Pancreas (tissue), 10 donors: ENCODE measurements around the gene FHIT. TPM values are rescaled to one million over a fixed set of nuclear protein-coding genes. Genes with fewer than 3 reads are reported as not detected.

Experiments used
- ATAC-seq, 4 donors: fragments of 200-7000 bp; cut with Tn5 transposase; one replicate each; pipeline versions ENCODE4 v1.8.0 to v1.9.1; 2020; ENCODE audit warnings: mild to moderate bottlenecking in 4 of 4, moderate library complexity in 4 of 4
- DNase-seq, 6 donors: peaks; one replicate each; pipeline ENCODE4 v3.0.0-alpha.2; 2020
- FAIRE-seq: peaks from 2 replicates; lab custom pipeline; 2012; peaks lifted over from hg19 to GRCh38; lab: Jason Lieb, UNC
- H3K27ac ChIP-seq, 4 donors: fragments of 200-600 bp; sonication (generic); 1 replicate in 3 of 4; 2 replicates in 1 of 4; pipeline versions ENCODE4 v1.5.0 to v1.8.0; 2020
- H3K27me3 ChIP-seq, 4 donors: fragments of 200-600 bp; one replicate each; pipeline ENCODE4 v1.8.0; 2021
- H3K36me3 ChIP-seq, 3 donors: fragments of 200-600 bp; sonication (generic) in 1 of 3; one replicate each; pipeline versions ENCODE4 v1.5.0 to v1.8.0; 2020 to 2021
- H3K4me1 ChIP-seq, 3 donors: fragments of 200-600 bp; one replicate each; pipeline ENCODE4 v1.8.0; 2021
- H3K4me3 ChIP-seq, 4 donors: fragments of 200-600 bp; sonication (generic) in 2 of 4; one replicate each; pipeline versions ENCODE4 v1.5.0 to v1.8.0; 2020 to 2021
- H3K9me3 ChIP-seq, 4 donors: fragments of 200-600 bp; one replicate each; pipeline ENCODE4 v1.8.0; 2021
- CTCF ChIP-seq, 4 donors: fragments of 200-600 bp; sonication (generic) in 3 of 4; IDR thresholded peaks; one replicate each; pipeline versions ENCODE4 v1.5.0 to v1.8.0; 2021; ENCODE audit warnings: antibody characterized with exemption in 4 of 4
- WGBS, 2 donors: extraction: QIAGEN DNeasy Blood & Tissue Kit; methylation state at CpG; one replicate each; pipeline ENCODE4 v1.1.7; 2013; 5-methylcytosine and 5-hydroxymethylcytosine counted together
- intact Hi-C, 3 donors: fragments of 100-400 bp; cut with DNase I; formaldehyde crosslinking; loops; one replicate each; pipeline versions ENCODE4 v1.11.1 to v1.14.2; 2022
- polyA plus RNA-seq, 2 donors: library from polyadenylated mRNA; stranded (reverse); fragments of 200-250 nt; gene quantifications; one replicate each; pipeline ENCODE4 v1.2.3, GENCODE V29; 2013
- total RNA-seq, 6 donors: library from RNA; stranded (reverse); fragmentation: NEBNext Ultra II Directional in 4 of 6; extraction: Animal tissue kit (Norgen Biotek cat#: 25700) in 4 of 6; gene quantifications; one replicate each; pipeline versions ENCODE4 v1.2.1 to v1.2.4, GENCODE V29; 2021 to 2023
- donor health status: healthy with polysubstance abuse.
- donor health status: DM: no; HTN: no; CAD: no; lungs with moderate emphysema.
- donor health status: DM: no; HTN: no; CAD: no.
- donor health status: control.
- donor health status: control.
- donor health status: Bipolar disorder and iron deficiency.
- donor health status: DM: yes; HTN: yes; CAD: no.
- donor health status: DM: no; HTN: no; CAD: no.
- donor health status: DM: no; HTN: no; CAD: no.
- donor health status: DM: yes; HTN: yes; CAD: no.

Gene FHIT
- total and polyA plus RNA-seq, 8 donors: 4.8 to 15.7 (median 8.0) TPM

GRCh38 chr3:60659098-60659497 lies 592.2 kb downstream of the FHIT start:
- no peak for FAIRE-seq

GRCh38 chr3:60657972-60658371 lies 593.3 kb downstream of the FHIT start:
- no peaks in the 10 kb centered on the region for H3K27me3 ChIP-seq
- intact Hi-C loops: no loop called here
- FAIRE-seq (no peak), DNase-seq (no peak), ATAC-seq (no peak)
- no peaks in the 10 kb centered on the region for H3K9me3 ChIP-seq
- no peaks in the 10 kb centered on the region for H3K36me3 ChIP-seq
- H3K27ac ChIP-seq: no peak overlapping the region
- no peaks in the 10 kb centered on the region for H3K4me1 ChIP-seq
- no peak overlapping the region for H3K4me3 ChIP-seq
- TF ChIP-seq CTCF (IDR thresholded peaks at IDR 0.05): no peak
- WGBS, 2 donors: 84 to 86% methylated on average over 2 of the region's 2 CpGs

More at GRCh38 chr3:60659098-60659497, 592.2 kb downstream of the FHIT start:
- no peak for TF ChIP-seq CTCF (IDR thresholded peaks at IDR 0.05)
- no peak for DNase-seq
- no peak overlapping the region for H3K4me3 ChIP-seq
- no peaks in the 10 kb centered on the region for H3K4me1 ChIP-seq
- intact Hi-C loops: no loop called here
- H3K27ac ChIP-seq: no peak overlapping the region
- no peak for ATAC-seq
- WGBS, 2 donors: 93 to 100% methylated on average over 1 of the region's 1 CpG
- H3K36me3 ChIP-seq: no peaks in the 10 kb centered on the region
- no peaks in the 10 kb centered on the region for H3K9me3 ChIP-seq
- H3K27me3 ChIP-seq: no peaks in the 10 kb centered on the region

- intact Hi-C loops: no loop called here
- Histone ChIP-seq H3K36me3 (no peaks in the 10 kb centered on the region), H3K27me3 (no peaks in the 10 kb centered on the region), H3K9me3 (no peaks in the 10 kb centered on the region), H3K4me3 (no peak overlapping the region), H3K27ac (no peak overlapping the region), H3K4me1 (no peaks in the 10 kb centered on the region)
- DNase-seq (no peak), ATAC-seq (no peak), FAIRE-seq (no peak)
- TF ChIP-seq CTCF (IDR thresholded peaks at IDR 0.05): no peak
- WGBS, 2 donors: 97 to 98% methylated on average over 2 of the region's 2 CpGs
Measured at GRCh38 chr3:60652829-60653228, 598.4 kb downstream of the FHIT start.

GRCh38 chr3:60651799-60652198 lies 599.5 kb downstream of the FHIT start:
- DNase-seq: no peak

More at GRCh38 chr3:60651799-60652198, 599.5 kb downstream of the FHIT start:
- TF ChIP-seq CTCF (IDR thresholded peaks at IDR 0.05): no peak
- no peaks in the 10 kb centered on the region for H3K4me1 ChIP-seq
- H3K36me3 ChIP-seq: no peaks in the 10 kb centered on the region
- H3K27ac ChIP-seq: no peak overlapping the region
- H3K4me3 ChIP-seq: no peak overlapping the region
- no peaks in the 10 kb centered on the region for H3K27me3 ChIP-seq
- no peak for ATAC-seq
- FAIRE-seq: no peak
- WGBS, 2 donors: 73 to 74% methylated on average over 3 of the region's 3 CpGs
- no peaks in the 10 kb centered on the region for H3K9me3 ChIP-seq
- intact Hi-C loops: no loop called here
